Natural killer cell (primary cell): Measurements from ENCODE around the gene FBXO36. TPM values are rescaled to one million over a fixed set of nuclear protein-coding genes. Genes with fewer than 3 reads are reported as not detected.
A peak's percentile ranks its signal among the peaks of the same experiment; 100 is the strongest.
"Not testable (repeated sequence)": the region's sequence is repeated elsewhere in the genome, so short reads cannot be mapped to it uniquely, and the experiment has no call there.

ENCODE experiments used
- ATAC-seq, 3 donors: fragments of 150-1000 bp in 2 of 3; fragments of 200-7000 bp in 1 of 3; cut with Tn5 transposase; 1 replicate in 1 of 3; 2 replicates in 2 of 3; pipeline ENCODE4 v1.10.0; 2021; ENCODE audit warnings: mild to moderate bottlenecking in 2 of 3, moderate library complexity in 2 of 3
- DNase-seq, 2 donors: peaks; one replicate each; pipeline versions ENCODE4 v3.0.0 to v3.0.0-alpha.2; 2013 to 2021; ENCODE audit warnings: mixed read lengths in 1 of 2
- H3K27ac ChIP-seq: one replicate; pipeline ENCODE4 v1.5.1; 2013; ENCODE audit warnings: mild to moderate bottlenecking, low read length
- H3K27me3 ChIP-seq: one replicate; pipeline ENCODE4 v1.6.1; 2013; ENCODE audit warnings: low read length; ENCODE audit not compliant: control insufficient read depth, insufficient read depth
- H3K36me3 ChIP-seq: one replicate; pipeline ENCODE4 v1.6.1; 2013; ENCODE audit warnings: low read length; ENCODE audit not compliant: control insufficient read depth, insufficient read depth
- H3K4me1 ChIP-seq: one replicate; pipeline ENCODE4 v1.6.1; 2013; ENCODE audit warnings: low read length; ENCODE audit not compliant: control insufficient read depth, insufficient read depth
- H3K4me3 ChIP-seq: one replicate; pipeline ENCODE4 v1.5.1; 2013; ENCODE audit warnings: low read length
- H3K9me3 ChIP-seq: one replicate; pipeline ENCODE4 v1.6.1; 2013; ENCODE audit warnings: low read length; ENCODE audit not compliant: control insufficient read depth, insufficient read depth
- H3K27ac Mint-ChIP-seq, 2 donors: one replicate each; pipeline ENCODE4 v1.8.0; 2022; ENCODE audit warnings: mild to moderate bottlenecking in 2 of 2, mixed read lengths in 2 of 2, moderate library complexity in 1 of 2
- H3K27me3 Mint-ChIP-seq, 2 donors: one replicate each; pipeline ENCODE4 v1.8.0; 2022; ENCODE audit warnings: low read depth in 2 of 2, mixed read lengths in 2 of 2
- H3K36me3 Mint-ChIP-seq: one replicate; pipeline ENCODE4 v1.8.0; 2022; ENCODE audit warnings: mixed read lengths
- H3K4me1 Mint-ChIP-seq, 2 donors: one replicate each; pipeline ENCODE4 v1.8.0; 2022; ENCODE audit warnings: mixed read lengths in 2 of 2
- H3K4me3 Mint-ChIP-seq: one replicate; pipeline ENCODE4 v1.8.0; 2022; ENCODE audit warnings: mild to moderate bottlenecking, moderate library complexity, mixed read lengths
- H3K9me3 Mint-ChIP-seq, 2 donors: one replicate each; pipeline ENCODE4 v1.8.0; 2022; ENCODE audit warnings: mixed read lengths in 2 of 2
- CTCF ChIP-seq: fragments of 200-600 bp; IDR thresholded peaks from one replicate; pipeline ENCODE4 v1.8.0; 2022; ENCODE audit warnings: antibody characterized with exemption
- WGBS: methylation state at CpG from one replicate; pipeline ENCODE4 v1.1.7; 2013; ENCODE audit warnings: missing lambda C conversion rate; ENCODE audit not compliant: insufficient coverage; 5-methylcytosine and 5-hydroxymethylcytosine counted together
- intact Hi-C: fragments of 100-400 bp; cut with micrococcal nuclease; formaldehyde crosslinking; loops from one replicate; pipeline ENCODE4 v1.14.2; 2022
- total RNA-seq, 4 donors: library from RNA; stranded (reverse); fragments of 120-200 nt in 1 of 4; gene quantifications; one replicate each; pipeline versions ENCODE4 v1.2.3 to v1.2.4, GENCODE V29; 2013 to 2022

Gene FBXO36
- total RNA-seq, 3 donors from 2014 or later (not counting 1 experiment from before 2014, with no cell fraction given): 1.2 to 1.8 (median 1.5) TPM

GRCh38 chr2:229900012-229900411, 22.3 kb upstream of the FBXO36 start:
- Histone ChIP-seq H3K4me1 (peaks cover 3% of the 10 kb centered on the region), H3K27ac (no peak overlapping the region), H3K36me3 (peaks cover 16% of the 10 kb centered on the region), H3K4me3 (no peak overlapping the region), H3K27me3 (no peaks in the 10 kb centered on the region), H3K9me3 (no peaks in the 10 kb centered on the region)
- no peak for ATAC-seq
- TF ChIP-seq CTCF: no peak
- Mint-ChIP-seq H3K27me3 (no peaks in the 10 kb centered on the region), H3K36me3 (no peaks in the 10 kb centered on the region), H3K27ac (peak overlapping the region; percentile 32 to 44), H3K4me1 (peaks cover 65 to 67% of the 10 kb centered on the region in 2 donors), H3K9me3 (no peaks in the 10 kb centered on the region), H3K4me3 (no peak overlapping the region)
- DNase-seq: no peak
- intact Hi-C loops: no loop called here
- whole genome bisulfite sequencing: 60% methylated on average over 1 of the region's 3 CpGs

- DNase-seq, intact Hi-C loops, H3K36me3 Mint-ChIP-seq, H3K9me3 ChIP-seq, ATAC-seq, H3K4me3 ChIP-seq, H3K9me3 Mint-ChIP-seq, H3K27me3 ChIP-seq, H3K4me1 ChIP-seq, H3K4me3 Mint-ChIP-seq, H3K27me3 Mint-ChIP-seq, H3K27ac ChIP-seq: not testable (repeated sequence)
- Mint-ChIP-seq H3K4me1 (peaks cover 62 to 67% of the 10 kb centered on the region in 2 donors), H3K27ac (peak overlapping the region in 1 of 2 donors; percentile 32)
- peaks cover 17% of the 10 kb centered on the region for H3K36me3 ChIP-seq
- WGBS: 81% methylated on average over 9 of the region's 9 CpGs
These were observed 21.8 kb upstream of the FBXO36 start for GRCh38 chr2:229900514-229900913.

- peaks cover 3% of the 10 kb centered on the region for H3K4me1 ChIP-seq
- Mint-ChIP-seq H3K4me3 (no peak overlapping the region), H3K27me3 (no peaks in the 10 kb centered on the region), H3K36me3 (no peaks in the 10 kb centered on the region), H3K9me3 (no peaks in the 10 kb centered on the region), H3K4me1 (peaks cover 57% of the 10 kb centered on the region in 2 donors), H3K27ac (no peak overlapping the region)
- no peaks in the 10 kb centered on the region for H3K9me3 ChIP-seq
- intact Hi-C loops: no loop called here
- H3K36me3 ChIP-seq: peaks cover 18% of the 10 kb centered on the region
- no peak overlapping the region for H3K4me3 ChIP-seq
- WGBS: 84% methylated on average over 3 of the region's 3 CpGs
- H3K27me3 ChIP-seq: no peaks in the 10 kb centered on the region
- no peak for ATAC-seq
- no peak overlapping the region for H3K27ac ChIP-seq
- TF ChIP-seq CTCF: no peak
- DNase-seq: no peak
These were observed 20.5 kb upstream of the FBXO36 start for GRCh38 chr2:229901819-229902218.

GRCh38 chr2:229903037-229903436, 19.3 kb upstream of the FBXO36 start:
- ATAC-seq (no peak), DNase-seq (no peak)
- Mint-ChIP-seq H3K27me3 (no peaks in the 10 kb centered on the region), H3K27ac (peak overlapping the region; percentile 33 to 34), H3K36me3 (no peaks in the 10 kb centered on the region), H3K9me3 (no peaks in the 10 kb centered on the region), H3K4me3 (no peak overlapping the region), H3K4me1 (peaks cover 45 to 54% of the 10 kb centered on the region in 2 donors)
- no peak for TF ChIP-seq CTCF
- intact Hi-C loops: no loop called here
- H3K27ac ChIP-seq: no peak overlapping the region
- peaks cover 3% of the 10 kb centered on the region for H3K4me1 ChIP-seq
- no peaks in the 10 kb centered on the region for H3K27me3 ChIP-seq
- H3K36me3 ChIP-seq: peaks cover 20% of the 10 kb centered on the region
- no peaks in the 10 kb centered on the region for H3K9me3 ChIP-seq
- no peak overlapping the region for H3K4me3 ChIP-seq
- 100% methylated on average over 3 of the region's 3 CpGs for WGBS
